GM12874 (cell line): Measurements from ENCODE around the gene PGBD4.

ENCODE experiments used
- TF ChIP-seq, protein P1 (sequence below): IDR thresholded peaks from 2 replicates; pipeline ENCODE4 v1.5.1; 2011; ENCODE audit warnings: low read depth, mild to moderate bottlenecking, control low read depth, low read length, moderate library complexity; ENCODE audit not compliant: insufficient read depth

Gene PGBD4

DNA sequence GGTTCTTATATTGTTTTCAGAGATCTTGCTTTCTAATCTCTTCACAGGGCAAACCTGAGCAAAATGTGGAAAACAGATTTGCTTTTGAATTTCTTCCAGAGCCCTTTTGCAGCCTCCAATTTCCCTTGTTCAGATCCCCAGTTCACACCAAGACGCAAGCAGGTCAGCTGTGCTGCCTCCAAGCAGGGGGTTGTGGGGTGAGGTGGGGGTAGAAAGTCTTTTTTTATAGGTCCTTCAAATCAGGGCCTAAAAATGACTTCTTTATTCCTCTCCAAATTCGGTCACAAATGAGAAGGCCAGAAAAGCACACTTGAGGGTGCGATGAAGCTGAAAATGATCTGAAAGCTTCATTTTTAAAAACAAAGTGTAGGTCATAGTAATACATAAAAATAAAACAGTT, 36.6 kb upstream of the PGBD4 start:
- TF ChIP-seq, protein P1, sequence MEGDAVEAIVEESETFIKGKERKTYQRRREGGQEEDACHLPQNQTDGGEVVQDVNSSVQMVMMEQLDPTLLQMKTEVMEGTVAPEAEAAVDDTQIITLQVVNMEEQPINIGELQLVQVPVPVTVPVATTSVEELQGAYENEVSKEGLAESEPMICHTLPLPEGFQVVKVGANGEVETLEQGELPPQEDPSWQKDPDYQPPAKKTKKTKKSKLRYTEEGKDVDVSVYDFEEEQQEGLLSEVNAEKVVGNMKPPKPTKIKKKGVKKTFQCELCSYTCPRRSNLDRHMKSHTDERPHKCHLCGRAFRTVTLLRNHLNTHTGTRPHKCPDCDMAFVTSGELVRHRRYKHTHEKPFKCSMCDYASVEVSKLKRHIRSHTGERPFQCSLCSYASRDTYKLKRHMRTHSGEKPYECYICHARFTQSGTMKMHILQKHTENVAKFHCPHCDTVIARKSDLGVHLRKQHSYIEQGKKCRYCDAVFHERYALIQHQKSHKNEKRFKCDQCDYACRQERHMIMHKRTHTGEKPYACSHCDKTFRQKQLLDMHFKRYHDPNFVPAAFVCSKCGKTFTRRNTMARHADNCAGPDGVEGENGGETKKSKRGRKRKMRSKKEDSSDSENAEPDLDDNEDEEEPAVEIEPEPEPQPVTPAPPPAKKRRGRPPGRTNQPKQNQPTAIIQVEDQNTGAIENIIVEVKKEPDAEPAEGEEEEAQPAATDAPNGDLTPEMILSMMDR, result no peak

DNA sequence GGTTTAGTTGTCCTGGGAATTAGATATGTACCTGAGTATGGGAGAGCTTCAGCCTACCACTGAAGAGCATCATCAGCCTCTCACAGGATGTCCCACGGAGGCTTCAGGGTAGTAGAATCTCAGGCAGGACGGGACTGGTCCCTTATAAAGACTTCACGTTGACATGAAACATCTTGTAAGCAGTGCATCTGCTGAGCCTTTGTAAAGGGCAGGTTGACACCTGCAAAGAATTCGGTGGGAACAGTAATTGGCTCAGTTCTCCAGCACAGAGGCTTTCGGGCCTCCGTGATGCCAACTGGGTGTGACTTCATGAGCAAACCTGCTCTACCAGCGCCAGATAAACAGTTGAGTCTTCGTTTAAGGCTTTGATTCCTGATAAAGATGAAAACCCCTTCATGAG, 35.9 kb upstream of the PGBD4 start:
- TF ChIP-seq, protein P1, result no peak

- TF ChIP-seq, protein P1, result no peak
Measured at GRCh38 chr15:34070003-34070402, 31.9 kb upstream of the PGBD4 start.

DNA sequence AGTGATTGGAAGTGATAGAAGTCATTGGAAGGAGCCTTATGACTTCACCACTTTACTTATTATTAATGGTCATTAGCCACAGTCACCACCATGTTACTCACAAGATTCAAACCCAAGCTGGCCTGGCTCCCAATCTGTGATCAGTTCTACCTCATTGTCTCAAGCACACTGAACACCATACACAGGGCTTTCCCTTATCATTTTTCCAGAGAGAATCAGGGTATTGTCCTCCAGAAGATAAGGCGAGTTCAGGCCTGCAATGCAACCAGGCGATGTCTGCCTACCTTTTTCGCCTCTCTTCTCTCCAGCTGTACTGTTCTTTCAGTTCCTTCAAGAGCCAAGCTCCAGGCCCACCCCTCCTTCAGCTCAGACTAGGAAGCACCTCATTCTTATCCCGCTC, 25.1 kb upstream of the PGBD4 start:
- TF ChIP-seq, protein P1, result no peak

DNA sequence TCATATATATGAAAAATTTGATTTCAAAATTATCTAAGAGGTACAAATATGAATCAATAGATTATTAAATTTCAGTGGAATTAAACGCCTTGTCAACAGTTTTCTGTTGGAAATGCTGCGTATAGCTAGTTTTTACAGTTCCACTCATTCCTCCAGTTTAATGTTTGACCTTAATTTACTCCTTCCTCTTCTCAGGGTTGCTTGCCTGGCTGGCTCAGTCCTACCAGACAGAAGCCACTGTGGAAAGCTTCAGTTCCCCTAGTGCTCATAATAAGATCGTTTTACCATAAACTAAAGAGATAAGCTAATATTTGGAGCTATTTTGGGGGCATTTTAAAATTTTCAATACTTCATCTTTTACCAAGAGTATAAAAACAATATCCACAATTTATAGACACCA, 23.0 kb upstream of the PGBD4 start:
- TF ChIP-seq, protein P1, result no peak

DNA sequence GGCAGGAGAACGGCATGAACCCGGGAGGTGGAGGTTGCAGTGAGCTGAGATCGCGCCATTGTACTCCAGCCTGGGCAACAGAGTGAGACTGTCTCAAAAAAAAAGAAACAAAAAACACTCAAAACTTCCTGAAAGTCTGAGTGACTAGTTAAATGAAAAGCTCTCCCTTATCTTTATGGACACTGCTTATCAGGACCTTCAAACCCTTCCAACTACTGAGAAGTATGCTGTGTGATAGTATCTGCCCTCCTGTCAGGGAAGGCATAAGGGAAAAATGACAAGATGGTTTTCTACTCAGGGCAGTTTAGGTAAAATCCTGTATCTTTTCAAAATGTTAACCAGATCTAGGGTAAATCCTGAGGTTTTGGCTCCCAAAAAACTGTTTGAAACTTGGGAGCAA, 22.0 kb upstream of the PGBD4 start:
- TF ChIP-seq, protein P1, result no peak

GRCh38 chr15:34084086-34084485, 17.8 kb upstream of the PGBD4 start:
- TF ChIP-seq, protein P1, result no peak

DNA sequence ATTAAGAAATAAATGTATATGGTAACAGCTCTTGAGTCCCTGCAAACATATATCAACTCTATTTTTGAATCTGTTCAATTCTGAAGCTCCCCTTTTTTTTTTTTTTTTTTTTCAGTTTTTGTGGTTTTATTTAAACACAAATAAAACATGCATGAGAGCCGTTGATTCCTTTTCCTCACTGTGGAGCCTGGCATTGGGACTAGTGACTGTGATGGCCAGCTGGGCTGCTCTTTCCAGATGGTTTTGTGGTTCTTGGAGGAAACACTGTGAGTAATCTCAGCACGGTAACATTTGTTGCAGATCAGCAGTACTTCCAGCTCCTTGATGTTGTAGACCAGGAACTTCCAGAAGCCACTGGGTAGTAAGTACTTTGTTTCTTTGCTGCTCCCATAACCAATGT, 16.1 kb upstream of the PGBD4 start:
- TF ChIP-seq, protein P1, result no peak
